Glutamatergic neuron (in vitro differentiated cells): ENCODE measurements around the gene CXCL14. TPM values are rescaled to one million over a fixed set of nuclear protein-coding genes. Genes with fewer than 3 reads are reported as not detected.
A peak's percentile ranks its signal among the peaks of the same experiment; 100 is the strongest.

Experiments
- DNase-seq: peaks from one replicate; pipeline ENCODE4 v3.0.0; 2022
- H3K27ac Mint-ChIP-seq: one replicate; pipeline ENCODE4 v1.8.0; 2020; ENCODE audit warnings: mild to moderate bottlenecking, mixed read lengths, inconsistent platforms; ENCODE audit not compliant: unreplicated experiment
- H3K27me3 Mint-ChIP-seq: one replicate; pipeline ENCODE4 v1.8.0; 2020; ENCODE audit warnings: mild to moderate bottlenecking, moderate library complexity, mixed read lengths, inconsistent platforms; ENCODE audit not compliant: unreplicated experiment
- H3K36me3 Mint-ChIP-seq: one replicate; pipeline ENCODE4 v1.8.0; 2020; ENCODE audit warnings: mild to moderate bottlenecking, mixed read lengths, inconsistent platforms; ENCODE audit not compliant: unreplicated experiment
- H3K4me1 Mint-ChIP-seq: one replicate; pipeline ENCODE4 v1.8.0; 2020; ENCODE audit warnings: mild to moderate bottlenecking, low read depth, mixed read lengths, inconsistent platforms; ENCODE audit not compliant: unreplicated experiment
- H3K4me3 Mint-ChIP-seq: one replicate; pipeline ENCODE4 v1.8.0; 2020; ENCODE audit warnings: mild to moderate bottlenecking, mixed read lengths, inconsistent platforms; ENCODE audit not compliant: unreplicated experiment
- H3K9me3 Mint-ChIP-seq: one replicate; pipeline ENCODE4 v1.8.0; 2020; ENCODE audit warnings: mild to moderate bottlenecking, moderate library complexity, mixed read lengths, inconsistent platforms; ENCODE audit not compliant: unreplicated experiment
- CTCF ChIP-seq: fragments of 200-600 bp; sonication (generic); IDR thresholded peaks from one replicate; pipeline ENCODE4 v1.5.0; 2021; ENCODE audit not compliant: partially characterized antibody, unreplicated experiment
- total RNA-seq: library from RNA; stranded (reverse); fragmentation: NEBNext Ultra II Directional; extraction: Animal tissue kit (Norgen Biotek cat#: 25700); gene quantifications from one replicate; pipeline ENCODE4 v1.2.1, GENCODE V29; 2021; ENCODE audit not compliant: unreplicated experiment

The CXCL14 gene
- total RNA-seq, 1 donor from 2014 or later: 0.32 TPM

GRCh38 chr5:135547590-135548254, 31.1 kb downstream of the CXCL14 start:
- TF ChIP-seq CTCF: no peak
- Mint-ChIP-seq H3K27me3 (peaks cover 10% of the 10 kb centered on the region), H3K9me3 (peaks cover 7% of the 10 kb centered on the region), H3K4me1 (peaks cover 51% of the 10 kb centered on the region), H3K36me3 (no peaks in the 10 kb centered on the region), H3K4me3 (no peak overlapping the region), H3K27ac (no peak overlapping the region)
- DNase-seq: no peak

GRCh38 chr5:135546912-135547311, 31.9 kb downstream of the CXCL14 start:
- Mint-ChIP-seq H3K4me1 (peaks cover 51% of the 10 kb centered on the region), H3K27me3 (peaks cover 10% of the 10 kb centered on the region)
- TF ChIP-seq CTCF: no peak

DNA sequence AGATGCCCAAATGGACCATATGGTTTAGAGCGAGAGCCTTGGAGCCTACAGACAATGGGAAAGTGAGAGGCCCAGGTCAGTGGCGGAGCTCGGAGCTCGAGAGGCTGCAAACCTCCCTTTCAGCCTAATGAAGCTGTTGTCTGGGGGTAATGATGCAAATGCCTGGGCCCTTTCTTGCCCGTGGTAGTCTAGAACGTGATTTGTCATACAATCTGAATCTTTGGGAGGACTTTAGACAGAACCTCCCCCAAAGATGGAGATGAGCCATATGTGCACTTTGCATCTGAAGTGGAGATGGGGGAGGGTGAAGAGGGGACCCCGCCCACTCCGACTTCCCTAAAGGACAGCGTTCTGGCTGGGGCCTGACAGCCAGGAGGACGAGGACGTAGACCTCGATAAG, 32.7 kb downstream of the CXCL14 start:
- Mint-ChIP-seq H3K4me1 (peaks cover 51% of the 10 kb centered on the region), H3K27me3 (peaks cover 12% of the 10 kb centered on the region), H3K4me3 (peak overlapping the region; percentile 52), H3K27ac (peak overlapping the region; percentile 82), H3K9me3 (peaks cover 7% of the 10 kb centered on the region), H3K36me3 (no peaks in the 10 kb centered on the region)
- DNase-seq: no peak
- no peak for TF ChIP-seq CTCF

More at GRCh38 chr5:135546912-135547311, 31.9 kb downstream of the CXCL14 start:
- Mint-ChIP-seq H3K4me3 (no peak overlapping the region), H3K27ac (no peak overlapping the region), H3K9me3 (peaks cover 7% of the 10 kb centered on the region), H3K36me3 (no peaks in the 10 kb centered on the region)
- DNase-seq: no peak

- peaks cover 12% of the 10 kb centered on the region for H3K27me3 Mint-ChIP-seq
- H3K9me3 Mint-ChIP-seq: peaks cover 3% of the 10 kb centered on the region
- H3K36me3 Mint-ChIP-seq: no peaks in the 10 kb centered on the region
- H3K4me1 Mint-ChIP-seq: peaks cover 45% of the 10 kb centered on the region
- TF ChIP-seq CTCF: no peak
- peak overlapping the region; percentile 61 for H3K4me3 Mint-ChIP-seq
- peak overlapping the region; percentile 29 for H3K27ac Mint-ChIP-seq
- DNase-seq: no peak
Observed at GRCh38 chr5:135545099-135545498, 33.7 kb downstream of the CXCL14 start.

DNA sequence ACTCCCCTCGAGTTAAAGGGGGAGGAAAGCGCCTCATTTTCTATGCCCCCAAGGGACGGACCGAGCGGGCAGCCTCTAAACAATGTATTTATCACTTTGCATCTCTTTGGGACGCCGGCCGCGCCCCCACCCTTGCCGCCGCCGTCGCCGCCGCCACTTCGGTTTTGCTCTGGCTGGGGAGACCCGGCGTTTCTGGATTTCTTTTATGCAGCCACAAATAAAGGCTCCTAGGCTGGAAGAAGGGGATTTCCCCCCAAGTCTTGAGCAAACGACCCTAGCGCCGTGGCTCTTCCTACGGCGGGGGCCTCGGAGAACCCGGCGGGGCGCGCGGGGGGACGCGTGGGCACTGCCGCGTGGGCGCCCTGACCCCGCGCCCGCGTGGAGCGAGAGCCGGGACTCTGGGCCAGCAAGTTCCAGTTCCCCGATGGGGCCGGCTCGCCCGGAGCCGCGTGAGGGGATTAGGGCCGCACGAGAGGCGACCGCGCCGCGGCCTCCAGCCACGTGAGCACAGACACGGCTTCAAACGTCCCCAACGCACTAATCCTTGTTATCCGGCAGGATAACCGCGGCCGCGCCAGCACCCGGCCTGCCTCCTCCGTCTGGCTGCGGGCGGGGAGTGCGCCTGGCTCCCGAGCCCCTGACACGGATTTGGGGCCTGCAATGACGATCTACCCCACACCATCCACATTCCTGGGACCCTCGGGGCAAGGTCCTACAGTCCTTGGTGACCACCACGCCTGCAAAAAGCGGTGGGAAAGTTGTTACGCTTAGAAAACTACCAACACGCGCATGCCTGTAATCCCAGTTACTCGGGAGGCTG, 35.1 kb downstream of the CXCL14 start:
- no peaks in the 10 kb centered on the region for H3K36me3 Mint-ChIP-seq
- H3K4me3 Mint-ChIP-seq: peak overlapping the region; percentile 81
- DNase-seq: peak; percentile 40
- TF ChIP-seq CTCF: no peak
- no peak overlapping the region for H3K27ac Mint-ChIP-seq
- H3K4me1 Mint-ChIP-seq: peaks cover 33% of the 10 kb centered on the region
- peaks cover 14% of the 10 kb centered on the region for H3K27me3 Mint-ChIP-seq
- peaks cover 3% of the 10 kb centered on the region for H3K9me3 Mint-ChIP-seq
